Progenitor cell of endocrine pancreas (in vitro differentiated cells): ENCODE data around the gene MOCS2. TPM values are rescaled to one million over a fixed set of nuclear protein-coding genes. Genes with fewer than 3 reads are reported as not detected.

Source experiments
- DNase-seq: peaks from one replicate; pipeline ENCODE4 v3.0.0; 2021; ENCODE audit warnings: low spot score; ENCODE audit not compliant: unreplicated experiment
- H3K27ac Mint-ChIP-seq: 2 replicates; pipeline ENCODE4 v1.8.0; 2021; ENCODE audit warnings: mild to moderate bottlenecking, moderate library complexity, mixed read lengths
- H3K27me3 Mint-ChIP-seq: 2 replicates; pipeline ENCODE4 v1.8.0; 2021; ENCODE audit warnings: mixed read lengths
- H3K36me3 Mint-ChIP-seq: 2 replicates; pipeline ENCODE4 v1.8.0; 2022; ENCODE audit warnings: mixed read lengths; ENCODE audit not compliant: insufficient read depth
- H3K4me1 Mint-ChIP-seq: 2 replicates; pipeline ENCODE4 v1.8.0; 2021; ENCODE audit warnings: low read depth, mixed read lengths
- H3K4me3 Mint-ChIP-seq: 2 replicates; pipeline ENCODE4 v1.8.0; 2021; ENCODE audit warnings: low read depth, mild to moderate bottlenecking, moderate library complexity, mixed read lengths
- H3K9me3 Mint-ChIP-seq: 2 replicates; pipeline ENCODE4 v1.8.0; 2021; ENCODE audit warnings: low read depth, mixed read lengths
- total RNA-seq: library from RNA; stranded (reverse); gene quantifications from 2 replicates; pipeline ENCODE4 v1.2.1, GENCODE V29; 2021
- TF ChIP-seq, protein P1 (sequence below): fragments of 200-600 bp; sonication (generic); IDR thresholded peaks from one replicate; pipeline ENCODE4 v1.5.0; 2021; ENCODE audit warnings: antibody characterized with exemption, mild to moderate bottlenecking; ENCODE audit not compliant: unreplicated experiment

MOCS2 gene
- total RNA-seq, 1 donor from 2014 or later = 26.2 TPM

DNA sequence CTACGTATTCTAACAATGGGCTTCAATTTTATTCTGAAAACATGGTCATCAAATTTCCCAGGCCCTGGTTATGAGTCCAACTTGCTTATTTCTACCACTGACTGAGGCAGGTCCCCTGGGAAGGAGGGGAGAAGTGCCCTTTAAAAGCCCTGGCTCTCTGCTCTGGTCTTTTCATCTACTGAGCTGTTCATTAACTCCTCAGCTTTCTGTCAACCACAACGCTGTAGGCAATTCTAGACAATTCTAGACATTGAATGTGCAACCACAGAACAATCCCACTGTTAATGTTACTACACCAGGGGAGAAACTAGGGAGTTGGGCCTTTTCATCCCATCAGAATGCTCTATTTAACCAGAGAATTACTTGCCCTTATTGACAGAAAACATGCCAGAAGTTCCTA lies 10.0 kb downstream of the MOCS2 start:
- Mint-ChIP-seq H3K9me3 (no peaks in the 10 kb centered on the region), H3K4me1 (peaks cover 15% of the 10 kb centered on the region), H3K27ac (peak overlapping the region; percentile 10), H3K4me3 (no peak overlapping the region), H3K36me3 (peaks cover 12% of the 10 kb centered on the region), H3K27me3 (no peaks in the 10 kb centered on the region)
- TF ChIP-seq, protein P1, sequence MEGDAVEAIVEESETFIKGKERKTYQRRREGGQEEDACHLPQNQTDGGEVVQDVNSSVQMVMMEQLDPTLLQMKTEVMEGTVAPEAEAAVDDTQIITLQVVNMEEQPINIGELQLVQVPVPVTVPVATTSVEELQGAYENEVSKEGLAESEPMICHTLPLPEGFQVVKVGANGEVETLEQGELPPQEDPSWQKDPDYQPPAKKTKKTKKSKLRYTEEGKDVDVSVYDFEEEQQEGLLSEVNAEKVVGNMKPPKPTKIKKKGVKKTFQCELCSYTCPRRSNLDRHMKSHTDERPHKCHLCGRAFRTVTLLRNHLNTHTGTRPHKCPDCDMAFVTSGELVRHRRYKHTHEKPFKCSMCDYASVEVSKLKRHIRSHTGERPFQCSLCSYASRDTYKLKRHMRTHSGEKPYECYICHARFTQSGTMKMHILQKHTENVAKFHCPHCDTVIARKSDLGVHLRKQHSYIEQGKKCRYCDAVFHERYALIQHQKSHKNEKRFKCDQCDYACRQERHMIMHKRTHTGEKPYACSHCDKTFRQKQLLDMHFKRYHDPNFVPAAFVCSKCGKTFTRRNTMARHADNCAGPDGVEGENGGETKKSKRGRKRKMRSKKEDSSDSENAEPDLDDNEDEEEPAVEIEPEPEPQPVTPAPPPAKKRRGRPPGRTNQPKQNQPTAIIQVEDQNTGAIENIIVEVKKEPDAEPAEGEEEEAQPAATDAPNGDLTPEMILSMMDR = no peak
- DNase-seq = no peak

DNA sequence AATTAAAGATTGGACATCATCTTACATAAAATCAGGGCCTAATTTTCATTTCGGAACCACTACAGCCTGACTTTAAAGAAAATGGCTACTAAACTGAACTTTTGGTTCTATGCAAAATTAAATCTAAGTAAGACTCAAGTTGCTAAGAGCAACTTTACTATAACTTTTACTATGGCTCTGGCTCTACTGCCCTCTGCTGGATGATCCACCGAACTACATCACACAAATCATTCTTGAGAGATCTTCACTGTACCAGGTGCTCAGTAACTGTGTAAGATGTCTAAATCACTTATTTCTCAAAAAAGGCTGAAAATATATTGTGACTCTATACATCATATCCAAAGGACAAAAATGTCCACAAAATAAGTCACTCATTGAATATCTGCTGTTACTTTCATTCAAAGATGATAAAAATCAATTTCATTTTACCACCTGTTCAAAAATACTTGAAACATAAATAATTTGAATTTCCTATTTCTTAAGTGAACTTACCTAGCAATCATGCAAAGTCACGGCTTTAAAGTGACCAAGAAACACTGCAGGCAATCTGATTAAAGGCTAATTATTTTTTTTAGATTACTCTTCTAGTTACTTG lies 13.5 kb downstream of the MOCS2 start:
- Mint-ChIP-seq H3K4me3 (no peak overlapping the region), H3K9me3 (no peaks in the 10 kb centered on the region), H3K27ac (no peak overlapping the region), H3K4me1 (peaks cover 15% of the 10 kb centered on the region), H3K36me3 (peaks cover 7% of the 10 kb centered on the region), H3K27me3 (no peaks in the 10 kb centered on the region)
- TF ChIP-seq, protein P1 = peak; percentile 94
- DNase-seq = peak; percentile 49

DNA sequence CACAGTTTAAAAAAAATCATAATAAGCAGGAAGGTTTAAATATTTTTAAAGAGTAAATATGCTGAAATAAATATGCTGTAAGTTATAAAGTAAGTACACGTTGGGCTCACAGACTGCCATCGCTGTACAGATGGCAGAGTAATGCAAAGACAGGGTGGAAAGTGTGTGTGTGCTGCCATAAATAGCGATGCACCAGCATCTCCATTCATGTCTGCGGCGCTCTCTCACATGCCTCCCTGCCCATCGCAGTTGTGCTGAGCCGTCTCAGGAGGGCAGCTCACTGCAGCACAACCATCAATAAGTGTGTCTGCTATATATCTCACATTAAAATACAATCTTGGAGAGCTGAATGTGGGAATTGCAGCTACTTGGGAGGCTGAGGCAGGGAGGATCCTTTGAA lies 14.3 kb downstream of the MOCS2 start:
- H3K27ac Mint-ChIP-seq = peak overlapping the region; percentile 45
- H3K27me3 Mint-ChIP-seq = no peaks in the 10 kb centered on the region
- H3K4me1 Mint-ChIP-seq = peaks cover 15% of the 10 kb centered on the region
- TF ChIP-seq, protein P1 = no peak
- H3K9me3 Mint-ChIP-seq = no peaks in the 10 kb centered on the region
- peaks cover 6% of the 10 kb centered on the region for H3K36me3 Mint-ChIP-seq
- H3K4me3 Mint-ChIP-seq = no peak overlapping the region
- no peak for DNase-seq

GRCh38 chr5:53092242-53092641 lies 17.3 kb downstream of the MOCS2 start:
- TF ChIP-seq, protein P1 = no peak
- Mint-ChIP-seq H3K4me3 (no peak overlapping the region), H3K36me3 (no peaks in the 10 kb centered on the region), H3K27me3 (no peaks in the 10 kb centered on the region), H3K27ac (no peak overlapping the region), H3K4me1 (no peaks in the 10 kb centered on the region), H3K9me3 (no peaks in the 10 kb centered on the region)
- DNase-seq = no peak

DNA sequence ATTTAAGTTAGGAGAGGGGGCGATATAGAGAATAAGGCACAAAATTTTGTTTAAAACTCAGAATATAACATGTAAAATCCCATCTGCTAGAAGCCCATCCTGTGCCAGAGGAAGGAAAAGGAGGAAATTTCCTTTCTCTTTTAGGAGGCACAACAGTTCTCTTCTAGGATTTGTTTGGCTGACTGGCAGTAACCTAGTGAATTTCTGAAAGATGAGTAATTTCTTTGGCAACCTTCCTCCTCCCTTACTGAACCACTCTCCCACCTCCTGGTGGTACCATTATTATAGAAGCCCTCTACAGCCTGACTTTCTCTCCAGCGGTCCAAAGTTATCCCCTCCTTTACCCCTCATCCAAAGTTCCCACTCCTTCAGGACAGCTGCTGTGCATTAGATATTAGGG lies 18.3 kb downstream of the MOCS2 start:
- no peaks in the 10 kb centered on the region for H3K36me3 Mint-ChIP-seq

More for the DNA sequence above, 18.3 kb downstream of the MOCS2 start:
- Mint-ChIP-seq H3K4me1 (no peaks in the 10 kb centered on the region), H3K9me3 (no peaks in the 10 kb centered on the region), H3K27ac (no peak overlapping the region), H3K27me3 (no peaks in the 10 kb centered on the region), H3K4me3 (no peak overlapping the region)
- TF ChIP-seq, protein P1 = no peak
- DNase-seq = no peak
